ENCODE data around the gene CACNA2D3. TPM values are rescaled to one million over a fixed set of nuclear protein-coding genes. Genes with fewer than 3 reads are reported as not detected.

Gene CACNA2D3
- total RNA-seq, 1 donor from 2014 or later, result not detected

- H3K4me1 Mint-ChIP-seq (ENCODE audit: low read depth), result peaks cover 20% of the 10 kb centered on the region
- TF ChIP-seq CTCF (IDR thresholded peaks at IDR 0.05), result no peak
- peak overlapping the region; percentile 67 for H3K27ac Mint-ChIP-seq (ENCODE audit: unreplicated experiment)
- no peak overlapping the region for H3K4me3 Mint-ChIP-seq (ENCODE audit: unreplicated experiment)
- H3K27me3 Mint-ChIP-seq (ENCODE audit: low read depth), result no peaks in the 10 kb centered on the region
- H3K9me3 Mint-ChIP-seq (ENCODE audit: low read depth), result no peaks in the 10 kb centered on the region
- H3K36me3 Mint-ChIP-seq (ENCODE audit: low read depth), result no peaks in the 10 kb centered on the region
- no peak for DNase-seq (ENCODE audit: low spot score)
These were observed 866.7 kb downstream of the CACNA2D3 start for GRCh38 chr3:54988838-54989630.

- no peak for TF ChIP-seq CTCF (IDR thresholded peaks at IDR 0.05)
- Mint-ChIP-seq H3K9me3 (ENCODE audit: low read depth) (no peaks in the 10 kb centered on the region), H3K27ac (ENCODE audit: unreplicated experiment) (no peak overlapping the region), H3K4me3 (ENCODE audit: unreplicated experiment) (no peak overlapping the region), H3K27me3 (ENCODE audit: low read depth) (no peaks in the 10 kb centered on the region), H3K4me1 (ENCODE audit: low read depth) (peaks cover 5% of the 10 kb centered on the region), H3K36me3 (ENCODE audit: low read depth) (no peaks in the 10 kb centered on the region)
- DNase-seq (ENCODE audit: low spot score), result no peak
These were observed 871.8 kb downstream of the CACNA2D3 start for GRCh38 chr3:54994111-54994513.

- Mint-ChIP-seq H3K27me3 (ENCODE audit: low read depth) (no peaks in the 10 kb centered on the region), H3K9me3 (ENCODE audit: low read depth) (no peaks in the 10 kb centered on the region), H3K4me1 (ENCODE audit: low read depth) (peaks cover 22% of the 10 kb centered on the region), H3K36me3 (ENCODE audit: low read depth) (no peaks in the 10 kb centered on the region), H3K27ac (ENCODE audit: unreplicated experiment) (peak overlapping the region; percentile 78), H3K4me3 (ENCODE audit: unreplicated experiment) (no peak overlapping the region)
- DNase-seq (ENCODE audit: low spot score), result no peak
- peak; percentile 76 for TF ChIP-seq CTCF (IDR thresholded peaks at IDR 0.05)
These were observed 876.8 kb downstream of the CACNA2D3 start for GRCh38 chr3:54999159-54999558.

- H3K4me3 Mint-ChIP-seq (ENCODE audit: unreplicated experiment), result no peak overlapping the region
- no peak for TF ChIP-seq CTCF (IDR thresholded peaks at IDR 0.05)
- H3K27me3 Mint-ChIP-seq (ENCODE audit: low read depth), result no peaks in the 10 kb centered on the region
- no peaks in the 10 kb centered on the region for H3K36me3 Mint-ChIP-seq (ENCODE audit: low read depth)
- peak overlapping the region; percentile 75 for H3K27ac Mint-ChIP-seq (ENCODE audit: unreplicated experiment)
- H3K9me3 Mint-ChIP-seq (ENCODE audit: low read depth), result no peaks in the 10 kb centered on the region
- H3K4me1 Mint-ChIP-seq (ENCODE audit: low read depth), result peaks cover 22% of the 10 kb centered on the region
- no peak for DNase-seq (ENCODE audit: low spot score)
These were observed 877.5 kb downstream of the CACNA2D3 start for GRCh38 chr3:54999811-55000210.

GRCh38 chr3:55000546-55000945, 878.2 kb downstream of the CACNA2D3 start:
- TF ChIP-seq CTCF (IDR thresholded peaks at IDR 0.05), result no peak
- Mint-ChIP-seq H3K9me3 (ENCODE audit: low read depth) (no peaks in the 10 kb centered on the region), H3K27ac (ENCODE audit: unreplicated experiment) (peak overlapping the region; percentile 79), H3K27me3 (ENCODE audit: low read depth) (no peaks in the 10 kb centered on the region), H3K36me3 (ENCODE audit: low read depth) (no peaks in the 10 kb centered on the region), H3K4me3 (ENCODE audit: unreplicated experiment) (no peak overlapping the region), H3K4me1 (ENCODE audit: low read depth) (peaks cover 22% of the 10 kb centered on the region)
- DNase-seq (ENCODE audit: low spot score), result no peak

Measured in chondrocyte (in vitro differentiated cells).